T-cell (primary cell): ENCODE data around the gene VSX1. TPM values are rescaled to one million over a fixed set of nuclear protein-coding genes. Genes with fewer than 3 reads are reported as not detected.

Experiments used
- ATAC-seq, 4 experiments: fragments of 200-7000 bp in 3 of 4; fragments of 150-1000 bp in 1 of 4; cut with Tn5 transposase; replicated peaks in 1 of 4; 1 replicate in 3 of 4; 2 replicates in 1 of 4; pipeline ENCODE4 v1.10.0; 2021; ENCODE audit warnings: moderate library complexity in 3 of 4, mild to moderate bottlenecking in 2 of 4, moderate number of reproducible peaks in 1 of 4
- CTCF ChIA-PET, 2 donors: fragments of 300-600 bp; sonication (Branson Sonifier 250); formaldehyde crosslinking; loops; one replicate each; lab custom pipeline; 2022; ENCODE audit warnings: antibody characterized with exemption in 2 of 2; lab: Charles Lee
- POLR2A ChIA-PET, 2 donors: fragments of 300-600 bp; sonication (Branson Sonifier 250); formaldehyde crosslinking; loops; one replicate each; lab custom pipeline; 2022; ENCODE audit warnings: antibody characterized with exemption in 2 of 2; lab: Charles Lee
- DNase-seq, 35 experiments: peaks; one replicate each; pipeline versions ENCODE4 v3.0.0 to v3.0.0-alpha.2; 2013 to 2023
- H3K27ac ChIP-seq: one replicate; pipeline ENCODE4 v1.5.1; 2013; ENCODE audit warnings: low read length
- H3K27me3 ChIP-seq, 2 experiments: replicated peaks in 1 of 2; 1 replicate in 1 of 2; 2 replicates in 1 of 2; pipeline versions ENCODE4 v1.6.1 to v1.7.0; 2013; ENCODE audit warnings: low read length in 1 of 2, mixed read lengths in 1 of 2; ENCODE audit not compliant: control insufficient read depth in 2 of 2, insufficient read depth in 2 of 2; ENCODE audit errors: extremely low read depth in 1 of 2
- H3K36me3 ChIP-seq, 2 donors: 1 replicate in 1 of 2; 2 replicates in 1 of 2; pipeline versions ENCODE4 v1.6.1 to v1.7.0; 2013; ENCODE audit warnings: low read length in 1 of 2; ENCODE audit not compliant: control insufficient read depth in 2 of 2, insufficient read depth in 1 of 2; ENCODE audit errors: extremely low read depth in 1 of 2
- H3K4me1 ChIP-seq, 2 experiments: 1 replicate in 1 of 2; 2 replicates in 1 of 2; pipeline versions ENCODE4 v1.6.1 to v1.7.0; 2013; ENCODE audit warnings: low read length in 2 of 2, mixed read lengths in 1 of 2; ENCODE audit not compliant: insufficient read depth in 2 of 2, control insufficient read depth in 1 of 2; ENCODE audit errors: extremely low read depth in 1 of 2
- H3K4me3 ChIP-seq, 2 donors: 1 replicate in 1 of 2; 2 replicates in 1 of 2; pipeline versions ENCODE4 v1.5.1 to v1.7.0; 2013; ENCODE audit warnings: mild to moderate bottlenecking in 2 of 2, low read length in 1 of 2, moderate library complexity in 1 of 2; ENCODE audit not compliant: control insufficient read depth in 1 of 2; ENCODE audit errors: extremely low read depth in 1 of 2
- H3K9me3 ChIP-seq: 2 replicates; pipeline ENCODE4 v1.7.0; 2013
- H3K27ac Mint-ChIP-seq, 2 donors: one replicate each; pipeline ENCODE4 v1.8.0; 2020 to 2021; ENCODE audit warnings: mild to moderate bottlenecking in 2 of 2, mixed read lengths in 2 of 2
- H3K27me3 Mint-ChIP-seq, 2 donors: one replicate each; pipeline ENCODE4 v1.8.0; 2021 to 2022; ENCODE audit warnings: mixed read lengths in 2 of 2
- H3K36me3 Mint-ChIP-seq: one replicate; pipeline ENCODE4 v1.8.0; 2021; ENCODE audit warnings: mixed read lengths
- H3K4me1 Mint-ChIP-seq, 3 donors: one replicate each; pipeline ENCODE4 v1.8.0; 2020 to 2022; ENCODE audit warnings: mixed read lengths in 3 of 3, mild to moderate bottlenecking in 1 of 3
- H3K4me3 Mint-ChIP-seq, 3 donors: one replicate each; pipeline ENCODE4 v1.8.0; 2020 to 2022; ENCODE audit warnings: mild to moderate bottlenecking in 3 of 3, mixed read lengths in 3 of 3, moderate library complexity in 3 of 3
- H3K9me3 Mint-ChIP-seq, 3 donors: one replicate each; pipeline ENCODE4 v1.8.0; 2020 to 2022; ENCODE audit warnings: mixed read lengths in 3 of 3
- WGBS: methylation state at CpG from one replicate; pipeline ENCODE4 v1.1.5; 2013; ENCODE audit warnings: missing lambda C conversion rate; ENCODE audit not compliant: insufficient coverage; 5-methylcytosine and 5-hydroxymethylcytosine counted together
- total RNA-seq, 35 experiments: library from RNA in 6 of 35; stranded (reverse) in 6 of 35; fragments of 120-200 nt in 1 of 35; gene quantifications; one replicate each; pipeline versions ENCODE4 v1.2.1 to v1.2.4 and lab custom pipeline; 2013 to 2026

Gene VSX1
- total RNA-seq, 5 donors from 2014 or later (not counting 1 experiment from before 2014, with no cell fraction given) = not detected

GRCh38 chr20:25070821-25071473, 11.0 kb downstream of the VSX1 start:
- no peaks in the 10 kb centered on the region for H3K36me3 Mint-ChIP-seq
- ATAC-seq = no peak
- no peak overlapping the region for H3K27ac Mint-ChIP-seq
- Histone ChIP-seq H3K4me3 (no peak overlapping the region), H3K36me3 (no peaks in the 10 kb centered on the region), H3K4me1 (no peaks in the 10 kb centered on the region), H3K27ac (no peak overlapping the region), H3K27me3 (peaks cover 5 to 35% of the 10 kb centered on the region in 2 experiments), H3K9me3 (no peaks in the 10 kb centered on the region)
- H3K9me3 Mint-ChIP-seq = no peaks in the 10 kb centered on the region
- DNase-seq = peak in 2 of 35 experiments; percentile 6 to 7
- CTCF ChIA-PET = no interaction called here
- H3K4me1 Mint-ChIP-seq = peaks cover 1 to 6% (median 1%) of the 10 kb centered on the region in 3 donors
- peaks cover 50 to 54% of the 10 kb centered on the region in 2 donors for H3K27me3 Mint-ChIP-seq
- no peak overlapping the region for H3K4me3 Mint-ChIP-seq
- POLR2A ChIA-PET = no interaction called here
- 32% methylated on average over 3 of the region's 5 CpGs for WGBS

GRCh38 chr20:25067102-25067987, 14.6 kb downstream of the VSX1 start:
- no peaks in the 10 kb centered on the region for H3K36me3 ChIP-seq

DNA sequence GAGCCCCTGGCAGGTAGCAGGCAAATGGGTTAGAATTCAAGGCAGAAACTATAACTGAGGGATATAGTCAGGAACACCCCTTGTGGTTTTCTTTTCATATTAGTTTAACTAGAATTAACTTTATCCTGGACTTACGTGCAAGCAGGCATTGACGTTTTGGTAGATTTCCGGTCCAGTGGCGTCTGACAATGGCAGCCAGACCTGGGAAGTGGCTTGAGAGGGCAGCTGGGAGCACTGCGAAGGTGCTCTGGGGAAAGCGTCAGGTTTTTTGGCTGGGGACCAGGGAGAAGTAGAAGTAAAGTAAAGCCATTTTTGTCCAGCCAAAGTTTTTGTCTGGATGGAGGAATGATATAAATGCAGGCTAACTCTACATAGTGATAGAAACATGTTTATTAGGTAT, 15.6 kb downstream of the VSX1 start:
- Mint-ChIP-seq H3K4me1 (peaks cover 6 to 7% (median 7%) of the 10 kb centered on the region in 3 donors), H3K27me3 (peaks cover 20 to 27% of the 10 kb centered on the region in 2 donors), H3K36me3 (no peaks in the 10 kb centered on the region), H3K4me3 (no peak overlapping the region), H3K27ac (no peak overlapping the region), H3K9me3 (no peaks in the 10 kb centered on the region)
- DNase-seq (no peak), ATAC-seq (no peak)
- Histone ChIP-seq H3K4me3 (no peak overlapping the region), H3K27me3 (peaks cover under 1 to 37% of the 10 kb centered on the region in 2 experiments), H3K4me1 (peaks cover 0 to 9% of the 10 kb centered on the region in 2 experiments), H3K9me3 (no peaks in the 10 kb centered on the region), H3K36me3 (no peaks in the 10 kb centered on the region), H3K27ac (no peak overlapping the region)
- 29% methylated on average over 6 of the region's 6 CpGs for WGBS
- ChIA-PET POLR2A (no interaction called here), CTCF (interaction anchor here in 1 of 2 donors (0.8 to 2.5 kb wide), 2 partner anchors 13 to 72 kb away, joined by 3 to 28 read pairs; partner anchors contain the start of gene APMAP)

More at GRCh38 chr20:25067102-25067987, 14.6 kb downstream of the VSX1 start:
- 91% methylated on average over 15 of the region's 18 CpGs for WGBS
- H3K4me3 ChIP-seq = no peak overlapping the region
- no peak overlapping the region for H3K4me3 Mint-ChIP-seq
- peaks cover 2 to 40% of the 10 kb centered on the region in 2 experiments for H3K27me3 ChIP-seq
- peaks cover 7 to 10% (median 7%) of the 10 kb centered on the region in 3 donors for H3K4me1 Mint-ChIP-seq
- ChIA-PET CTCF (interaction anchor here in 1 of 2 donors (0.5 to 0.6 kb wide), 2 partner anchors 149 to 150 kb away, joined by 3 read pairs; no protein-coding TSS in a partner anchor), POLR2A (no interaction called here)
- no peak for ATAC-seq
- H3K27ac ChIP-seq = no peak overlapping the region
- no peaks in the 10 kb centered on the region for H3K9me3 Mint-ChIP-seq
- H3K27ac Mint-ChIP-seq = no peak overlapping the region
- no peaks in the 10 kb centered on the region for H3K36me3 Mint-ChIP-seq
- peaks cover 0 to 9% of the 10 kb centered on the region in 2 experiments for H3K4me1 ChIP-seq
- peaks cover 28 to 34% of the 10 kb centered on the region in 2 donors for H3K27me3 Mint-ChIP-seq
- H3K9me3 ChIP-seq = no peaks in the 10 kb centered on the region
- DNase-seq = no peak

- H3K4me1 Mint-ChIP-seq = peaks cover 6 to 7% (median 7%) of the 10 kb centered on the region in 3 donors
- ATAC-seq (peak; percentile 64 to 89 (median 78)), DNase-seq (peak in 34 of 35 experiments; percentile 22 to 84 (median 61))
- no peaks in the 10 kb centered on the region for H3K9me3 Mint-ChIP-seq
- ChIA-PET CTCF (interaction anchor here (0.8 to 6.0 kb wide), 3 partner anchors 12 to 72 kb away, joined by 3 to 35 read pairs (median 28); partner anchors contain the start of gene APMAP (in 2 of the 2)), POLR2A (no interaction called here)
- Histone ChIP-seq H3K27me3 (peaks cover 0 to 32% of the 10 kb centered on the region in 2 experiments), H3K36me3 (no peaks in the 10 kb centered on the region), H3K27ac (no peak overlapping the region), H3K4me3 (no peak overlapping the region), H3K4me1 (peaks cover 0 to 9% of the 10 kb centered on the region in 2 experiments), H3K9me3 (no peaks in the 10 kb centered on the region)
- H3K27me3 Mint-ChIP-seq = peaks cover 16 to 22% of the 10 kb centered on the region in 2 donors
- H3K4me3 Mint-ChIP-seq = no peak overlapping the region
- WGBS = 29% methylated on average over 2 of the region's 9 CpGs
- no peaks in the 10 kb centered on the region for H3K36me3 Mint-ChIP-seq
- no peak overlapping the region for H3K27ac Mint-ChIP-seq
Observed at GRCh38 chr20:25065625-25066338, 16.2 kb downstream of the VSX1 start.

DNA sequence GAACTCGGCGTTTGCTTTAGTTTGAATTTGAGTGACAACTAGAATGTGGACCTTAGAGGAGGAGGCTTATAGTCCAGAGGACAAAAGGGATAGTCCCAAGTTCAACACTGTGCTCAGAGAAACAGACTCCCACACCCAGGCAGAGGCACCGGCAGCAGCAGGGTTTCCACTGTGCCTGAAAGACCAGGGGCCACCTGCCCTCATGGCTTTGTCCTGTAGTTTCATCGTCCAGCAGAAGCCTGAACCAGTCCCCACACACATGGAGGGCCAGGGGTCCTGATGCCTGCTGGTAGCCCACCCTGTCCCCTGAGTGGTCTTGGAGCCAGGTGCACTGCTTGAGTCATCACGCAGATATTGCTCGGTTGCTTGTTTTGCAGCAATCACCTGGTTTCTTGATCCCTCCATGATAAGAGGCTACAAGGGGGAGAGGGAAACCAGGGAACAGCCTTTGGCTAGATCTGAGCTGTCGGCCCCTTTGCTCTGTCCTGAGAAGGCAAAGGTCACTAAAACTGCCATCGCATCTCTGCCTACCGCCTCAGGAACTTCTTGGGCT, 16.8 kb downstream of the VSX1 start:
- POLR2A ChIA-PET = no interaction called here
- Mint-ChIP-seq H3K27ac (no peak overlapping the region), H3K4me3 (no peak overlapping the region), H3K4me1 (peaks cover 6 to 10% (median 7%) of the 10 kb centered on the region in 3 donors), H3K9me3 (no peaks in the 10 kb centered on the region), H3K36me3 (no peaks in the 10 kb centered on the region), H3K27me3 (peaks cover 15 to 18% of the 10 kb centered on the region in 2 donors)
- Histone ChIP-seq H3K9me3 (no peaks in the 10 kb centered on the region), H3K4me1 (peaks cover 0 to 9% of the 10 kb centered on the region in 2 experiments), H3K36me3 (no peaks in the 10 kb centered on the region), H3K27ac (no peak overlapping the region), H3K4me3 (no peak overlapping the region), H3K27me3 (peaks cover 0 to 32% of the 10 kb centered on the region in 2 experiments)
- 77% methylated on average over 6 of the region's 9 CpGs for WGBS
- CTCF ChIA-PET = interaction anchor here (0.8 to 6.0 kb wide), 4 partner anchors 12 to 71 kb away, joined by 3 to 35 read pairs (median 18); partner anchors contain the start of gene APMAP (in 2 of the 2)
- ATAC-seq (no peak), DNase-seq (no peak)
